Suprapubic skin (tissue), 4 donors: ENCODE results near the gene GNAS-AS1. TPM values are rescaled to one million over a fixed set of nuclear protein-coding genes. Genes with fewer than 3 reads are reported as not detected.

ENCODE experiments used
- DNase-seq, 2 donors: peaks; one replicate each; pipeline ENCODE4 v3.0.0-alpha.2; 2019; ENCODE audit warnings: low spot score in 2 of 2
- H3K27ac ChIP-seq: fragments of 200-600 bp; sonication (generic); one replicate; pipeline ENCODE4 v1.5.1; 2019
- H3K27me3 ChIP-seq: fragments of 200-600 bp; sonication (generic); one replicate; pipeline ENCODE4 v1.5.1; 2019
- H3K36me3 ChIP-seq: fragments of 200-600 bp; sonication (generic); one replicate; pipeline ENCODE4 v1.5.1; 2019
- H3K4me1 ChIP-seq: fragments of 200-600 bp; sonication (generic); one replicate; pipeline ENCODE4 v1.5.1; 2019
- H3K4me3 ChIP-seq: fragments of 200-600 bp; sonication (generic); one replicate; pipeline ENCODE4 v1.5.1; 2019; ENCODE audit warnings: mild to moderate bottlenecking
- H3K9me3 ChIP-seq: fragments of 200-600 bp; sonication (generic); one replicate; pipeline ENCODE4 v1.5.1; 2019
- CTCF ChIP-seq, 2 donors: fragments of 200-600 bp in 1 of 2; fragments of 450-650 bp in 1 of 2; sonication (generic) in 1 of 2; IDR thresholded peaks; one replicate each; pipeline ENCODE4 v1.5.1; 2016 to 2019; ENCODE audit warnings: antibody characterized with exemption in 2 of 2, mild to moderate bottlenecking in 1 of 2, moderate library complexity in 1 of 2
- EP300 ChIP-seq: sonication (generic); formaldehyde crosslinking; IDR thresholded peaks from one replicate; pipeline ENCODE4 v1.6.1; 2017; ENCODE audit warnings: antibody characterized with exemption
- POLR2A ChIP-seq, 2 donors: fragments of 450-650 bp; IDR thresholded peaks; one replicate each; pipeline ENCODE4 v1.6.1; 2017; ENCODE audit warnings: antibody characterized with exemption in 2 of 2, mild to moderate bottlenecking in 2 of 2, moderate library complexity in 2 of 2
- POLR2AphosphoS5 ChIP-seq, 3 donors: sonication (generic); formaldehyde crosslinking; IDR thresholded peaks; one replicate each; pipeline ENCODE4 v1.6.1; 2017; ENCODE audit warnings: antibody characterized with exemption in 3 of 3
- WGBS: methylation state at CpG from one replicate; pipeline ENCODE4 v1.1.5; 2018; 5-methylcytosine and 5-hydroxymethylcytosine counted together
- total RNA-seq, 4 donors: library from RNA; depleted of rRNA; stranded (reverse); fragments of >200 nt; gene quantifications; one replicate each; pipeline ENCODE4 v1.1.0, GENCODE V29; 2016

The GNAS-AS1 gene
- total RNA-seq, 4 donors from 2014 or later = not detected

DNA sequence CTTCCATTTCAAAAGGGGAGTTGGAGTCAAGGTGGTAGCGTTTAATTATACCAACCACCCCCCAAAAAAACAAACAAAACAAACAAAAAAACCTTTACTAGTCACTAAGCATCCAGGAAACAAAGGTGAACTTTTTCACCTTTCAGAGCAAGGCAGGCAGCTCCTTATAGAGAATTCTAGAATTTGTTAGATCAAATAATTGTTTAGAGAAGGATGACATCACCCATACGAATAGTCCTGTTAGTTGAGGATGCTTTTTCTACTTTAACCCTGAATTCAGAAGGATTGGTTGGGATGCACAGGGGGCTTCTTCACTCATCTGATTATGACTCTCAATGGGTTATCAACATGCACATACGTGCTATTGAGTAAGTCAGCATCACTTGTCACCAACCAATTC lies 46.1 kb upstream of the GNAS-AS1 start:
- 48% methylated on average over 3 of the region's 3 CpGs for WGBS
- H3K4me3 ChIP-seq = no peak overlapping the region
- H3K36me3 ChIP-seq = no peaks in the 10 kb centered on the region
- no peaks in the 10 kb centered on the region for H3K27me3 ChIP-seq
- H3K9me3 ChIP-seq = no peaks in the 10 kb centered on the region
- DNase-seq = no peak
- peaks cover 84% of the 10 kb centered on the region for H3K4me1 ChIP-seq
- H3K27ac ChIP-seq = no peak overlapping the region
- TF ChIP-seq POLR2A (IDR thresholded peaks at IDR 0.05) (no peak), EP300 (no peak), CTCF (IDR thresholded peaks at IDR 0.05) (no peak), POLR2AphosphoS5 (IDR thresholded peaks at IDR 0.05) (no peak)

GRCh38 chr20:58895448-58896180 lies 44.9 kb upstream of the GNAS-AS1 start:
- 36% methylated on average over 13 of the region's 13 CpGs for WGBS
- Histone ChIP-seq H3K27me3 (no peaks in the 10 kb centered on the region), H3K9me3 (no peaks in the 10 kb centered on the region), H3K4me3 (peak overlapping the region; percentile 11), H3K27ac (no peak overlapping the region), H3K4me1 (peaks cover 74% of the 10 kb centered on the region), H3K36me3 (no peaks in the 10 kb centered on the region)
- DNase-seq = no peak
- TF ChIP-seq POLR2AphosphoS5 (IDR thresholded peaks at IDR 0.05) (no peak), CTCF (IDR thresholded peaks at IDR 0.05) (no peak), EP300 (no peak), POLR2A (IDR thresholded peaks at IDR 0.05) (no peak)

DNA sequence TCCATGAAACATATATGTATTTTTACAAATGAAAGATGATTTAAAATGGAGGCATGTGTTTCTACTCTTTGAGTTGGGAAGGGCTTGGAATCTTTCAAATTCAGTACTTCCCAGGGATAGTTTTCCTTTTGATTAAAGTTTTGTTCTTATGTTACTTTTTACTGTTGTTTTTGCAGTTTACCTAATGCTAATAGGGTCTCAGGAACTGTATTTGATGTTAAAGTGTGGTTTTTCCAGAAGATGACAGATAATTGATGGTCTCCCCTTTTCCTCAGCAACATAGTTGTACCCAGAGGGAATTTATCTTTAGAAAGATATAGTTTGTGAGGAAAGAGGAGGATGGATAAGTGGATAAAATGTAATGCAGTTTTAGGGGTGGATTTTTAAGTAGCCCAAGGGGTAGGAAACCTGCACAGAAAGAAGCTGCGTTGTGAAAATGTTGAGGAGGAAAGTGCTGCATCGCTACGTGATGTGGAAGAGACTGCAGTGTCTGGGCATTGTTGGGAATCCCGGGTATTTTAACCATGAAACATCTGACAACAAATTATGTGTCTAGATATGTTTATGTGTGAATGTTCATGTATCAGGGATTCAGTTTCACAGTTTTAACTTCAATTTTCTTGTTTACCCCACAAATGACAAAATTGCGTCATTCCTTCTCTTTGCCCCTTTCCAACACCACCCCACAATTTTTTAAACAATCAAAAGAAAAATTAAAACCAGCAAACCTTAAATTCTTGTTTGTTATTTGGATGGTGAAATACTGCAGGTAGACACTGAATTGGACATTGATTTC lies 44.1 kb upstream of the GNAS-AS1 start:
- WGBS = 24% methylated on average over 5 of the region's 5 CpGs
- no peak for DNase-seq
- Histone ChIP-seq H3K36me3 (no peaks in the 10 kb centered on the region), H3K4me1 (peaks cover 71% of the 10 kb centered on the region), H3K27me3 (no peaks in the 10 kb centered on the region), H3K4me3 (peak overlapping the region; percentile 11), H3K27ac (no peak overlapping the region), H3K9me3 (no peaks in the 10 kb centered on the region)
- no peak for TF ChIP-seq POLR2A (IDR thresholded peaks at IDR 0.05)
- no peak for TF ChIP-seq POLR2AphosphoS5 (IDR thresholded peaks at IDR 0.05)
- TF ChIP-seq EP300 = no peak
- no peak for TF ChIP-seq CTCF (IDR thresholded peaks at IDR 0.05)

DNA sequence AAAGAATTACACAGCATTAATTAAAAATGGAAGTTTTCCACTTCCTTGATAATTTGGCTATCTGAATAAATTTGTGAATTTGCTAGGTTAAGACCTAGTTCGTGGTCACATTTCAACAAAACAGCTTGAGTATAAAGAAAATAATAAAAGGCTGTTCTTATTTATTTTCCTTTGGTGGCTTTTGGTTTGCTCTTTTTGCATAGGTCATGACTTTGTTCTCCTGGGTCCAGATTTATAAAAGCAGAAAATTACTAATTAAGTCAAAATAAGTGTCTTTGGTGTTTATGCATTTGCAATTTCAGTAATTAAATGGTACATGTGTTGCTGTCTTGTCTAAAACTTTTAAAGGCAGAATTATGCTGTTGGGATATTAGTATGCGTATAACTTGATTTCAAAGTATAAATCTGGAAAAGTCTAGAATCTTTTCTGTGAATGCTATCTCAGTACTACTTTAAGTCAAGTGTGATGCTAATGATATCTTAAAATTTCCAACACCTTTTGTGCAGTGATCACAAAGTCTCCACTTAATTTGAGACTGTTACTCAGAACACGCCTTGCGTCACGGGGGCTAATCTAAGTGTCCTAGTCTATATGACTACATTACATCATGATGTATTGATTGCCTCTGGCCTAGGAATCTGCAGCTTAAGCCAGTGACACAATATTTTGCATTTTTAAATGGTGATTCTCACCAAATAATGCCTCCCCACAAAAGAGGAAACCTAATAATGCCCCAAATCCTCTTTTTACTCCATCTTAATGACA lies 42.8 kb upstream of the GNAS-AS1 start:
- TF ChIP-seq POLR2A (IDR thresholded peaks at IDR 0.05) (no peak), POLR2AphosphoS5 (IDR thresholded peaks at IDR 0.05) (no peak), CTCF (IDR thresholded peaks at IDR 0.05) (no peak), EP300 (no peak)
- Histone ChIP-seq H3K4me3 (peak overlapping the region; percentile 86), H3K27ac (peak overlapping the region; percentile 98), H3K36me3 (no peaks in the 10 kb centered on the region), H3K4me1 (peaks cover 62% of the 10 kb centered on the region), H3K9me3 (no peaks in the 10 kb centered on the region), H3K27me3 (no peaks in the 10 kb centered on the region)
- 50% methylated on average over 5 of the region's 5 CpGs for WGBS
- DNase-seq = no peak

GRCh38 chr20:58892932-58893224 lies 42.2 kb upstream of the GNAS-AS1 start:
- H3K4me1 ChIP-seq = peaks cover 60% of the 10 kb centered on the region
- DNase-seq = no peak
- TF ChIP-seq EP300 = no peak
- no peak for TF ChIP-seq POLR2A (IDR thresholded peaks at IDR 0.05)

More at GRCh38 chr20:58892932-58893224, 42.2 kb upstream of the GNAS-AS1 start:
- Histone ChIP-seq H3K4me3 (peak overlapping the region; percentile 86), H3K9me3 (no peaks in the 10 kb centered on the region), H3K27me3 (no peaks in the 10 kb centered on the region), H3K36me3 (no peaks in the 10 kb centered on the region), H3K27ac (peak overlapping the region; percentile 98)
- 0% methylated on average over 1 of the region's 1 CpG for WGBS
